Loucy (cell line): ENCODE measurements around the gene NELFB.

Experiments used
- H2AFZ ChIP-seq: fragments of 200-600 bp; sonication (generic); 2 replicates; pipeline ENCODE4 v1.6.0; 2016; ENCODE audit warnings: antibody characterized with exemption, mild to moderate bottlenecking, low read length, moderate library complexity
- H3F3A ChIP-seq: fragments of 200-600 bp; 2 replicates; pipeline ENCODE4 v1.6.0; 2016; ENCODE audit warnings: antibody characterized with exemption, low read depth, mild to moderate bottlenecking
- H3K27me3 ChIP-seq: fragments of 200-600 bp; sonication (generic); 2 replicates; pipeline ENCODE4 v1.6.1; 2014; ENCODE audit warnings: low read length, mild to moderate bottlenecking; ENCODE audit not compliant: insufficient read depth, poor library complexity, severe bottlenecking
- H3K36me3 ChIP-seq: fragments of 200-600 bp; sonication (generic); 2 replicates; pipeline ENCODE4 v1.6.1; 2016; ENCODE audit warnings: low read length; ENCODE audit not compliant: insufficient read depth
- H3K4me1 ChIP-seq: fragments of 200-600 bp; sonication (generic); 2 replicates; pipeline ENCODE4 v1.5.1; 2014; ENCODE audit warnings: low read length, mild to moderate bottlenecking; ENCODE audit not compliant: insufficient read depth, poor library complexity, severe bottlenecking
- H3K4me2 ChIP-seq: fragments of 200-600 bp; sonication (generic); 2 replicates; pipeline ENCODE4 v1.6.0; 2014; ENCODE audit warnings: antibody characterized with exemption, low read length, low read depth, mild to moderate bottlenecking; ENCODE audit not compliant: poor library complexity, severe bottlenecking
- H3K4me3 ChIP-seq: fragments of 200-600 bp; sonication (generic); 2 replicates; pipeline ENCODE4 v1.5.1; 2014; ENCODE audit warnings: low read length, mild to moderate bottlenecking, mixed read lengths; ENCODE audit not compliant: poor library complexity, severe bottlenecking
- H3K79me2 ChIP-seq: fragments of 200-600 bp; sonication (generic); 2 replicates; pipeline ENCODE4 v1.6.1; 2014; ENCODE audit warnings: low read length; ENCODE audit not compliant: insufficient read depth
- H3K9ac ChIP-seq: fragments of 200-600 bp; sonication (generic); 2 replicates; pipeline ENCODE4 v1.6.0; 2014; ENCODE audit warnings: mild to moderate bottlenecking, low read depth, low read length, moderate library complexity; ENCODE audit not compliant: poor library complexity, severe bottlenecking
- H3K9me2 ChIP-seq: fragments of 200-600 bp; sonication (generic); replicated peaks from 2 replicates; pipeline ENCODE4 v1.6.1; 2016; ENCODE audit warnings: low read depth, low read length, mixed read lengths
- H3K9me3 ChIP-seq: fragments of 200-600 bp; sonication (generic); 2 replicates; pipeline ENCODE4 v1.6.1; 2014; ENCODE audit warnings: mild to moderate bottlenecking, antibody characterized with exemption, low read length, low read depth; ENCODE audit not compliant: insufficient read depth
- H4K20me1 ChIP-seq: fragments of 200-600 bp; sonication (generic); 2 replicates; pipeline ENCODE4 v1.6.0; 2014; ENCODE audit warnings: antibody characterized with exemption, low read length, mild to moderate bottlenecking; ENCODE audit not compliant: insufficient read depth, poor library complexity, severe bottlenecking
- EZH2phosphoT487 ChIP-seq: fragments of 200-600 bp; IDR thresholded peaks from 2 replicates; pipeline ENCODE4 v1.6.1; 2018; ENCODE audit warnings: antibody characterized with exemption, mild to moderate bottlenecking, moderate library complexity, borderline replicate concordance
- TF ChIP-seq, protein P1 (sequence below): fragments of 200-600 bp; sonication (generic); conservative IDR thresholded peaks from 2 replicates; pipeline ENCODE4 v1.5.1; 2014; ENCODE audit warnings: mild to moderate bottlenecking, antibody characterized with exemption, low read length

Gene NELFB

DNA sequence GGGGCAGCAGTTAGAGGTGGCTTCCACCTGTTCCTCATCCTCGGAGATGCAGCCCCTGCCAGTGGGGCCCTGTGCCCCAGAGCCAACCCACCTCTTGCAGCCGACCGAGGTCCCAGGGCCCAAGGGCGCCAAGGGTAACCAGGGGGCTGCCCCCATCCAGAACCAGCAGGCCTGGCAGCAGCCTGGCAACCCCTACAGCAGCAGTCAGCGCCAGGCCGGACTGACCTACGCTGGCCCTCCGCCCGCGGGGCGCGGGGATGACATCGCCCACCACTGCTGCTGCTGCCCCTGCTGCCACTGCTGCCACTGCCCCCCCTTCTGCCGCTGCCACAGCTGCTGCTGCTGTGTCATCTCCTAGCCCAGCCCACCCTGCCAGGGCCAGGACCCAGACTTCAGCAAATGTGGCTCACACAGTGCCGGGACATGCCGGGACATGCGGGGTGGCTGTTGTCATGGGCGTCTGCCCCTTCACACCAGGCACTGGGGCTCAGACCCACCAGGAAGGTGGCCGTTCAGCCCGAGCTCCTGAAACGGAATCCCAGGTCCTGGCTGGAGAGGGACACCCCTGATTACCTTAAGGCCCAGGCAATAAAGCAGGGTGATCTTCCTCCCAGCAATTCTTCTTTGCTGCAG is 29.3 kb upstream of the NELFB start:
- TF ChIP-seq EZH2phosphoT487: no peak
- TF ChIP-seq, protein P1, sequence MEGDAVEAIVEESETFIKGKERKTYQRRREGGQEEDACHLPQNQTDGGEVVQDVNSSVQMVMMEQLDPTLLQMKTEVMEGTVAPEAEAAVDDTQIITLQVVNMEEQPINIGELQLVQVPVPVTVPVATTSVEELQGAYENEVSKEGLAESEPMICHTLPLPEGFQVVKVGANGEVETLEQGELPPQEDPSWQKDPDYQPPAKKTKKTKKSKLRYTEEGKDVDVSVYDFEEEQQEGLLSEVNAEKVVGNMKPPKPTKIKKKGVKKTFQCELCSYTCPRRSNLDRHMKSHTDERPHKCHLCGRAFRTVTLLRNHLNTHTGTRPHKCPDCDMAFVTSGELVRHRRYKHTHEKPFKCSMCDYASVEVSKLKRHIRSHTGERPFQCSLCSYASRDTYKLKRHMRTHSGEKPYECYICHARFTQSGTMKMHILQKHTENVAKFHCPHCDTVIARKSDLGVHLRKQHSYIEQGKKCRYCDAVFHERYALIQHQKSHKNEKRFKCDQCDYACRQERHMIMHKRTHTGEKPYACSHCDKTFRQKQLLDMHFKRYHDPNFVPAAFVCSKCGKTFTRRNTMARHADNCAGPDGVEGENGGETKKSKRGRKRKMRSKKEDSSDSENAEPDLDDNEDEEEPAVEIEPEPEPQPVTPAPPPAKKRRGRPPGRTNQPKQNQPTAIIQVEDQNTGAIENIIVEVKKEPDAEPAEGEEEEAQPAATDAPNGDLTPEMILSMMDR: no peak
- Histone ChIP-seq H3K4me3 (no peak overlapping the region), H3K27me3 (no peaks in the 10 kb centered on the region)

DNA sequence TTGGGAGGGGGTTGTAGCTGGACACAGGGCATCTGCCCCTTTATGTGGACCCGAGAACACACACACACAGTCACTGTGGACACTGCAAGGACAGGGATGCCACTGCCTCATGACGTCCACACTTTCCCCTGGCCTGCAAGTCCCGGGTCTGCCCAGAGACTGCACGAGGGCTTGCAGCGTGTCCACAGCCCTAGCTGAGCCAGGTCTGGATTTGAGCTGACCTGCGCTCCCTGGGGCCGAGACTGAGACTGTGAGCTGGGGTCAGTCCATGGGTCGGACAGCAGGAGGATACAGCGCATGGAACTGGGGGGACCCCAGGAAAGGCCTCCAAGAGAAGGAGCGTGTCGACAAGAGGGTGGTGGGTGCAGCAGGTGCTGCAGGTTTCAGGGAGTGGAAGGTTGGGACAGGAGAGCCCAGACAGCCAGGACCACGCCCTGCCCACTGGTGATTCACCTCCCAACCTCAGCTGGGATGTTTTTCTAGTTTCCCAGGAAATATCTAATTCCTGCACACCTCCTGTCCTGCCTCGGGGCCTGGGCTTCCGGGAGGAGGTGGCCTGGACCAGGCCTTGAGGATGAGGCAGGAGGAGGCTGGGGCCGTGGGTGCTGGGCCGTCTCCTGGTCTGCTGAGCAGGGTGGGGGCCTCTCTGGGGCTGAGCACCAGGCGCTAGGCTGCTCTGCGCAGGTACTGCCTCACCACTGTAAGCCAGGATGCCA is 28.6 kb upstream of the NELFB start:
- Histone ChIP-seq H3K4me2 (no peak overlapping the region), H3F3A (no peaks in the 10 kb centered on the region), H3K4me1 (peaks cover 21% of the 10 kb centered on the region), H3K4me3 (no peak overlapping the region), H4K20me1 (no peaks in the 10 kb centered on the region), H3K36me3 (no peaks in the 10 kb centered on the region), H3K79me2 (no peaks in the 10 kb centered on the region), H2AFZ (no peak overlapping the region), H3K9ac (peak overlapping the region; percentile 36), H3K27me3 (no peaks in the 10 kb centered on the region), H3K9me3 (no peaks in the 10 kb centered on the region), H3K9me2 (no peaks in the 10 kb centered on the region)
- TF ChIP-seq, protein P1: no peak
- TF ChIP-seq EZH2phosphoT487: no peak

More for the DNA sequence above, 29.3 kb upstream of the NELFB start:
- no peaks in the 10 kb centered on the region for H3K79me2 ChIP-seq
- peak overlapping the region; percentile 97 for H3K9ac ChIP-seq
- peaks cover 21% of the 10 kb centered on the region for H3K4me1 ChIP-seq
- no peaks in the 10 kb centered on the region for H3K36me3 ChIP-seq
- no peaks in the 10 kb centered on the region for H3K9me3 ChIP-seq
- H3K9me2 ChIP-seq: no peaks in the 10 kb centered on the region
- no peaks in the 10 kb centered on the region for H4K20me1 ChIP-seq
- H3F3A ChIP-seq: no peaks in the 10 kb centered on the region
- H3K4me2 ChIP-seq: peak overlapping the region; percentile 98
- no peak overlapping the region for H2AFZ ChIP-seq

DNA sequence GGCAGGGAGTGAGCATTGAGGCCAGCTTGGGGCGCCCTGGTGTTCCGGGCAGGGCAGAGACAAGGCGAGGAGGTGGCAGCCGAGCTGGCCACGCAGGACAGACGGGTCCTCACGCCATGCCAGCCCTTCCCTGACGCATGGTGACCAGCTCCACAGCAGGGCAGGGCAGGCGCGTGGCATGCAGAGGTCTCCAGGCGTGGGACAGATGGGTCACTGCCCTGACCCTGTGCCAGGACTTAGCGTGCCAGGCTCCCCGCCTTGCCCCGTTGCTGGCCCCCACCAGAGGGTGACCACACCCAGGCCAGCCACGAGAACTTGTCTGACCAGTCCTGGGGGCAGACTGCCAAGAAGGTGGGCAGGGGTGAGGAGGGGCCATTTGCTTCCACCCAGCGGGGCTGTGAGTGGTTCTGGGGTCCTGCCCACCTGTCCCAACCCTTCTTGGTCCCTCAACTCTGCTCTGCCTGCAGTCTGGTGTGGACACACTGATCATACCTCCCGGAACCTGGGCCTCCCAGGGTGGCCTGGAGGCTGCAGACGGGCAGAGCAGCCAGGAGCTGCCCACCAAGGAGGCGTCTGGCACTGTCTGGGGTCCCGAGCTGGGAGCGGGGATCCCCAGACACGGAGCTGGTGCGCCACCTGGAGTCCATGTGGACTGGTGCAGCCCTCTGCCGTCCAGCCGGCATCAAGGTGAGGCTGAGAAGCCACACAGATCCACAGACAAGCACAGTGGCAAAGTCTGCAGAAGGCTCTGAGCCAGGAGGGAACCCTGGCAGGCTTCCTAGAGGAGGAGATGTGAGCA is 27.9 kb upstream of the NELFB start, which contains the start of gene RNF224:
RNF224 (plus strand) TSS at position 449 of the 799 bp plus-strand sequence. CDS start 834 bp downstream, outside the sequence.
- no peak within 1 kb of the TSS for H2AFZ ChIP-seq
- no peaks in the 10 kb centered on the region for H4K20me1 ChIP-seq
- H3K79me2 ChIP-seq: no peaks in the 10 kb centered on the region
- H3K27me3 ChIP-seq: no peaks in the 10 kb centered on the region
- TF ChIP-seq, protein P1: peak; percentile 89
- TF ChIP-seq EZH2phosphoT487: no peak
- H3K36me3 ChIP-seq: no peaks in the 10 kb centered on the region
- H3K4me1 ChIP-seq: peaks cover 21% of the 10 kb centered on the region
- no peak within 1 kb of the TSS for H3K4me3 ChIP-seq
- H3F3A ChIP-seq: no peaks in the 10 kb centered on the region
- peak within 1 kb of the TSS; percentile 36 for H3K9ac ChIP-seq
- H3K9me2 ChIP-seq: no peaks in the 10 kb centered on the region
- H3K9me3 ChIP-seq: no peaks in the 10 kb centered on the region
- H3K4me2 ChIP-seq: no peak within 1 kb of the TSS
